ENCODE results near the gene FBXO33.

- TF ChIP-seq SP1 (IDR thresholded peaks at IDR 0.05; ENCODE audit: low read depth, low read length) (no peak), EZH2 (IDR thresholded peaks at IDR 0.05; ENCODE audit: low read depth, low read length, severe bottlenecking) (no peak), RFX5 (IDR thresholded peaks at IDR 0.05; ENCODE audit: borderline replicate concordance, low read depth, low read length) (no peak), CREB1 (IDR thresholded peaks at IDR 0.05) (no peak), SP2 (IDR thresholded peaks at IDR 0.05; ENCODE audit: low read length) (no peak), JUN (IDR thresholded peaks at IDR 0.05; ENCODE audit: low read depth, low read length) (no peak)
- TF ChIP-seq, protein P1, sequence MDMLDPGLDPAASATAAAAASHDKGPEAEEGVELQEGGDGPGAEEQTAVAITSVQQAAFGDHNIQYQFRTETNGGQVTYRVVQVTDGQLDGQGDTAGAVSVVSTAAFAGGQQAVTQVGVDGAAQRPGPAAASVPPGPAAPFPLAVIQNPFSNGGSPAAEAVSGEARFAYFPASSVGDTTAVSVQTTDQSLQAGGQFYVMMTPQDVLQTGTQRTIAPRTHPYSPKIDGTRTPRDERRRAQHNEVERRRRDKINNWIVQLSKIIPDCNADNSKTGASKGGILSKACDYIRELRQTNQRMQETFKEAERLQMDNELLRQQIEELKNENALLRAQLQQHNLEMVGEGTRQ (IDR thresholded peaks at IDR 0.05; ENCODE audit: low read length): no peak
Observed at GRCh38 chr14:39370415-39370814, 61.8 kb downstream of the FBXO33 start.

Data from H1 (cell line).